Measurements from ENCODE around the gene ZDHHC11B.
"Not testable (repeated sequence)": the region's sequence is repeated elsewhere in the genome, so short reads cannot be mapped to it uniquely, and the experiment has no call there.

Gene ZDHHC11B

GRCh38 chr5:752532-753115, 31.9 kb downstream of the ZDHHC11B start:
- DNase-seq (ENCODE audit: low spot score), result not testable (repeated sequence)

GRCh38 chr5:751992-752391, 32.5 kb downstream of the ZDHHC11B start:
- not testable (repeated sequence) for DNase-seq (ENCODE audit: low spot score)

GRCh38 chr5:751496-751895, 33.0 kb downstream of the ZDHHC11B start:
- DNase-seq (ENCODE audit: low spot score), result no peak

GRCh38 chr5:750226-750625, 34.3 kb downstream of the ZDHHC11B start:
- not testable (repeated sequence) for DNase-seq (ENCODE audit: low spot score)

GRCh38 chr5:749101-749670, 35.3 kb downstream of the ZDHHC11B start:
- no peak for DNase-seq (ENCODE audit: low spot score)

GRCh38 chr5:748011-748980, 36.2 kb downstream of the ZDHHC11B start:
- not testable (repeated sequence) for DNase-seq (ENCODE audit: low spot score)

- DNase-seq (ENCODE audit: low spot score), result not testable (repeated sequence)
Observed at GRCh38 chr5:747303-747844, 37.2 kb downstream of the ZDHHC11B start.

GRCh38 chr5:746258-746761, 38.2 kb downstream of the ZDHHC11B start:
- DNase-seq (ENCODE audit: low spot score), result no peak

GRCh38 chr5:745272-746142, 39.0 kb downstream of the ZDHHC11B start:
- DNase-seq (ENCODE audit: low spot score), result not testable (repeated sequence)

GRCh38 chr5:743696-744404, 40.7 kb downstream of the ZDHHC11B start:
- not testable (repeated sequence) for DNase-seq (ENCODE audit: low spot score)

- not testable (repeated sequence) for DNase-seq (ENCODE audit: low spot score)
Observed at GRCh38 chr5:742276-742675, 42.3 kb downstream of the ZDHHC11B start.

- not testable (repeated sequence) for DNase-seq (ENCODE audit: low spot score)
Observed at GRCh38 chr5:734145-734544, 50.4 kb downstream of the ZDHHC11B start.

GRCh38 chr5:732754-733454, 51.6 kb downstream of the ZDHHC11B start:
- DNase-seq (ENCODE audit: low spot score), result not testable (repeated sequence)

GRCh38 chr5:729225-729624, 55.3 kb downstream of the ZDHHC11B start:
- not testable (repeated sequence) for DNase-seq (ENCODE audit: low spot score)

GRCh38 chr5:727087-727486, 57.4 kb downstream of the ZDHHC11B start:
- not testable (repeated sequence) for DNase-seq (ENCODE audit: low spot score)

GRCh38 chr5:723865-724264, 60.7 kb downstream of the ZDHHC11B start:
- DNase-seq (ENCODE audit: low spot score), result not testable (repeated sequence)

GRCh38 chr5:723309-723708, 61.2 kb downstream of the ZDHHC11B start:
- not testable (repeated sequence) for DNase-seq (ENCODE audit: low spot score)

GRCh38 chr5:719379-719778, 65.2 kb downstream of the ZDHHC11B start:
- DNase-seq (ENCODE audit: low spot score), result not testable (repeated sequence)

- DNase-seq (ENCODE audit: low spot score), result no peak
Observed at GRCh38 chr5:717143-717542, 67.4 kb downstream of the ZDHHC11B start.

GRCh38 chr5:716740-717139, 67.8 kb downstream of the ZDHHC11B start:
- DNase-seq (ENCODE audit: low spot score), result not testable (repeated sequence)

All from COLO829 (cell line).